T-helper 2 cell treated with Interferon-gamma antibody and Interleukin-4, amounts not matched to agents 100 ng/mL and 5 ng/mL, for 36 hours (primary cell): Measurements from ENCODE around the gene VTCN1. TPM values are rescaled to one million over a fixed set of nuclear protein-coding genes. Genes with fewer than 3 reads are reported as not detected.
"Not testable (repeated sequence)": the region's sequence is repeated elsewhere in the genome, so short reads cannot be mapped to it uniquely, and the experiment has no call there.

Experiments used
- intact Hi-C: fragments of 100-400 bp; cut with micrococcal nuclease; formaldehyde crosslinking; loops from one replicate; pipeline ENCODE4 v1.15.1; 2023
- total RNA-seq: library from RNA; stranded (reverse); gene quantifications from 2 replicates; pipeline ENCODE4 v1.2.3, GENCODE V29; 2022

VTCN1 gene
- total RNA-seq, 1 donor from 2014 or later, result not detected

GRCh38 chr1:117167402-117167801 is 43.3 kb downstream of the VTCN1 start:
- intact Hi-C loops, result no loop called here

GRCh38 chr1:117166076-117166475 is 44.7 kb downstream of the VTCN1 start:
- intact Hi-C loops, result no loop called here

- intact Hi-C loops, result no loop called here
Measured at GRCh38 chr1:117164209-117164608, 46.5 kb downstream of the VTCN1 start.

DNA sequence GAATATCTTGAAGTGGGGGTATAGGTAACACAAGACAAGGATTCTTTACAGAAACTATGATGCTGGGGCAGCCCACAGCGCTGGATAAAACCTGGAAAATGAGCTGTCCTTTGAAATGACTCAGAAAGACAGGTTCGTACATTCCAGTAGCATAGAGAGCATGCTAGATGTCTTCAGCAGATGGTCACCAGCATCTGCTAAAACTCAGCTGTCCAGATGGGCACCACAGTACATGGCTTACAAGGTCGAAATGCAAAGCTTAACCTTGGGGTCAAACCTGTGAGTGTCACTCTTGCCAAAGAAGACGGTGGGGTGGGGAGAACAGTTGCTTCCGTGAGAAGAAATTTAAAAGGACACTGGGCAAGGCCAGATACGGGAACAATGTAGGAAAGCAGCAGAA is 47.9 kb downstream of the VTCN1 start:
- intact Hi-C loops, result no loop called here

DNA sequence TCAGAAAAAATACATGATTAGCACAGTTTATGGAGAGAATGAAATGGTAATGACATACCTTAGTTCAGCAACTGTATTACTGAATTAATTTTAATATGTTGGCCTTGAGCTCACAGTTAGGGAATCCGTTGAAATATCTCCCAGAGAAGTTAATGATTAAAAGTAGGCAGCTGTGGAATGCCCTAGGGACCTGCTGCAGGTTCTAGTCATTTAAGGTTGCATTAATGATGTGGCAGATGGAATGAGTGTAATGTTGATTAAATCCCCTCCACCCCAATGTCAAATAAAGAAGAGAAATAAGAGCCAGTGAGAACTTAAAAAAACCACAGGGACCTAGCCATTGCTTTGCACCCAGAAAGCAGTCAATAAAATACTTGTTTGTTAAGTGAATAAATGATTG is 48.8 kb downstream of the VTCN1 start:
- intact Hi-C loops, result no loop called here

- intact Hi-C loops, result not testable (repeated sequence)
Measured at GRCh38 chr1:117151305-117151704, 59.4 kb downstream of the VTCN1 start.

- intact Hi-C loops, result no loop called here
Measured at GRCh38 chr1:117150316-117150715, 60.4 kb downstream of the VTCN1 start.

DNA sequence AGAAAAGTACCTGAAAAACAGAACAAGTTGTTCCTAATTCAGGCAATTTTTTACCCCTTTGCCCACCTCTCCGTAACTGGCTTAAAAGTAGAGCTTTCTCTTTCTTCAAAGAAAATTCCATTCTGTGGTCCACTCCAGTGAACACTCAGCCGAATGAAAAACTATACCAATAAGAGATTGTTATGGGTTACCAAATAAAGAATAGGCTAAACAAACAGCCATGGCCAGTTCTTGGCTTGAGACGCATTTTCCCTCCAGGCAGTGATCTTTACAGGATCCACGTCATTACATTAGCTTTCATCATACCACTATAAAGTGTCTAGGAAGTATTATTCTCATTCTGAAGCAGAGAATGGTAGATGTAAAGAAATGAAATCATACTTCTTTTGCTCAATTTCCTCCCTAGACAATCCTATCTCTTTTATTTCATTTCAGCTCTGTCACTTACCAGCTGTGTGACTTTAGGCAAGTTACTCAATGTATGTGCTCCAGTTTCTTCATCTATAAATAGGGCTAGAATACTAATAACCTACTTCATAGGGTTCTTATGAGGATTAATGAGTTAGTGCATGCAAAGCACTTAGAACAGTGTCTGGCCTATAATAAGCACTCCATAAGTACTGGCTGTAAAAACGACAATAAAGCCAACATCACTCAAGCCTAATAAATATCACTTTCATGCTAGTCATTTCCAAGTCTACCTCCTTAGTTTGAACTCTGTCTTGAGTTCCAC is 62.7 kb downstream of the VTCN1 start:
- intact Hi-C loops, result no loop called here

GRCh38 chr1:117147341-117147831 is 63.3 kb downstream of the VTCN1 start:
- intact Hi-C loops, result no loop called here

DNA sequence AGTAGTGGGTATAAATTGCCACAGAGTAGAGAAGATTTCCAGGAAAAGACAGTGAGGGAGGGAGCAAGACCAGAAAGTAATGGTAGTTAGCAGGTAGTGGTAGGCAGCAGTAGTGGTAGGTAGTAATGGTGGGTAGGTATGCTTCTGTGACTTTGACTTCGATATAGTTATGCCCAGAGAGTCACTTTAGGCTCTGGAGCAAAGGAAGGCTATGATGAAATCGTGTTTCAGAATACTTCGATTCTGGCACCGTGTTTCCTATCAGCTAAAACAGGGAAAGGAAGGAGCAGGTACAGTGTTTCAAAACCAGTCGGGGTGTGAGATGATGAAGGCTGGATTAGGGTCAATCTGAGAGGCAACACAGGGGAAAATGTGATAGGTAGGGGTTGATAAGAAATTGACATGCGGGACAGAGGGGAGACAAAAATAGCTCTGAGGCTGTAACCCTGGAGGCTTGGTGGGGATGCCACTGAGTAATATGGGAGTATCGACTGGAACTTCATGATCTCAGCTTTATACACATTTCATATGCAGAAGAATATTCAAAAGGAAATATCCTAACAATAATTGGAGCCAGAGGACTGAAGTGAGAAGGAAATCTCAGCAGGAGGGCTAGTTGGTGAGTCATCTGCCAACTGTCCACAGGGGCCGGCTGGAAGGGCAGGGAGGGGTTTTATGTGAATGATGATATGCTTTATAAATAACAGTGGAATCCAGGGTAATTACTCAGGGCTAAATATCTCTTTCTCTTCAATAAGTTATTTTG is 64.0 kb downstream of the VTCN1 start:
- intact Hi-C loops, result no loop called here

GRCh38 chr1:117146072-117146471 is 64.7 kb downstream of the VTCN1 start:
- intact Hi-C loops, result no loop called here

DNA sequence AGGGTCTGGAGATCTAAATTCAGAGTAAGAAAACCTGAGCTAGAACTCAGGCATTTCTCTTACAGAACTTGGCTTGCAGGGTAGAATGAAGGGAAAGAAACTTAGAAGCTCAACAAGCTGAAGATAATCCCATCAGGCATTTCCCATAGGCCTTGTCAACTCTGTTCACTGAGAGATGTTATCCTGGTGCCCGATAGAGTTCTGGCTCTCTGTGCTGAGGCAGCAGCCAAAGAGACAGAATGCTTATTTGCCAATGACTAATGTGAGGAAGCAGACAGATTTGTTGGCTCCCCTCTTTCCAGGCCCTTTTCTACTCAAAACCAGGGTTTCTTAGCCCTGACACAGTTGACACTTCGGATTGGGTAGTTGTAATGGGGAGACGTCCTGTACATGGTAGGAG is 66.9 kb downstream of the VTCN1 start:
- intact Hi-C loops, result no loop called here

- intact Hi-C loops, result no loop called here
Measured at GRCh38 chr1:117143172-117143571, 67.6 kb downstream of the VTCN1 start.

DNA sequence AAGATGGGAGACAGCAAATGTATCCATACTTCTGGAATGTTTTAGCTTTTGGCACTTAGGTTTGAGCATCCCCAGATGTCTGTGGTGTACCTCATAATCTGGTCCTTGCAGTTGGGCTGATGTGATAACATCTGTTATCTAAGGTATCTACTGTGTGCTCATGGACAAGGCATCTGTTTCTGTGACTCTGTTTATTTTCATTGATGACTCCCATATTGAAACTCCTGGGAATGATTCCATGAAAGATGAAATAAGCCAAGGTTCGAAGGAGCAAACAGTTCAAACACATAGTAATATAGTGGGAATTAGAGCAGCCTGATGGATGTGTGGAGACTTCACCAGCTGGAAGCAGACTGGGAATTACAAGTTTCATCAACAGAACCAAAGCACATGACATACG is 68.5 kb downstream of the VTCN1 start:
- intact Hi-C loops, result no loop called here

DNA sequence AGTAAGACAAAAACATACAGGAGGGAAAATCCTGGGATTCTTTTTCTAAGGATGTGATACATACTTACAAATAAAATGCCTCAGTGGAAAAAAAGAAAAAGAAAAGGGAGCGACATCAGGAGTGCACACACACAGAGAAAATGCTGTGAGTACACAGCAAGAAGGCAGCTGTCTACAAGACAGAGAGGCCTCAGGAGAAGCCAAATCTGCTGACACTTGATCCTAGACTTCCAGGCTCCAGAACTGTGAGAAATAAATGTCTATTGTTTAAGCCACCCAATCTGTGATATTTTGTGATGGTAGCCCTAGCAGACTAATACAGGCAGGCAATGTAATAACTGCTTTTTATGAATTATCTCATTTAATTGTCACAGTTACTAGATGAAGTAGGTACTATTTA is 72.2 kb downstream of the VTCN1 start:
- intact Hi-C loops, result no loop called here

DNA sequence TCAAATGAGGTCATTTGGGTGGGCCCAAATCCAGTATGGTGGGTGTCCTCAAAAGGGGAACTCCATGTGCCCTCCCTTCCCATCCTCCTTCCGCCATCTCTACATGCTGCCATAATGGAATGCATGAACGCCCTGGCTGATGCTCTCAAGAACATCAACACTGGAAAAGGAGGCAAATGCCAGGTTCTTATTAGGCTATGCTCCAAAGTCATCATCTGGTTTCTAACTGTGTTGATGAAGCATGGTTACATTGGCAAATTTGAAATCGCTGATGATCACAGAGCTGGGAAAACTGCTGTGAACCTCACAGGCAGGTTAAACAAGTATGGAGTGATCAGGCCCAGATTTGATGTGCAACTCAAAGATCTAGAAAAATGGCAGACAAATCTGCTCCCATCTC is 72.6 kb downstream of the VTCN1 start:
- intact Hi-C loops, result no loop called here

GRCh38 chr1:117137281-117137855 is 73.4 kb downstream of the VTCN1 start:
- intact Hi-C loops, result no loop called here

GRCh38 chr1:117136749-117137148 is 74.0 kb downstream of the VTCN1 start:
- intact Hi-C loops, result no loop called here

GRCh38 chr1:117135329-117135728 is 75.4 kb downstream of the VTCN1 start:
- intact Hi-C loops, result no loop called here

GRCh38 chr1:117130526-117130925 is 80.2 kb downstream of the VTCN1 start:
- intact Hi-C loops, result no loop called here

DNA sequence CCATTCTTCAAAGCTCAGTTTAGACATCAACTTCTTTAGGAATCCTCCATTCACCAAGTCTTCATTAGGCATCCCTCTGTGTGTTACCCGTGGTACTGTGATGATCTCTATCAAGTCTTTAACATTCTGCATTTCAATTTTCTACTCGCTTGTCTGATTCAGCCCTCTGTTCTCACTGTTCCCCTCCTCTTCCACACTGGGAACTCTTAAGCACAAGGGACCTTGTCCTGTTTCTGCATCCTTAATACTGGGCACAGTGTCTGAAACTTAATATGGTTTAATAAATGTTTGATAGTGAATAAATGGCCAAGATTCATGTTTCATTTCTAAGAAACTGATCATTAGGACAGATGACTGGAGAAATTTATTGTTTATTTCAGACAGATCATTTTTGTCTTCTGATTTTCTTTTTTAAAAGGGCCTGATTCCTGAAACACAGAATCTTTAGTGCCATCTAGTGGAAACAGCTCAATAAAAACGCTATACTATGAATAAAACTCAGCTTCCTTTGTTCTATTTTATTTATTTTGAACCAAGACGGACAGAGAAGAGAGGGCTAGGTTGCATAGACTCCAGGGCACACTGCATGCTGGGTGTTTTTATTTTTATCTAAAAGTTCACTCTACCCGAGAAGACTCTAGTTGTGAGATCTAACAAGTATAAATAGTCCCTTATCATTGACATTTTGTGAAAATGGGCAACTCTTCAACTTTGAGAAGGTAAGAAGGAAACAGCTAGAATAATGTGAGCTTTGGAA is 82.2 kb downstream of the VTCN1 start:
- intact Hi-C loops, result loop anchor here (2.0 to 10.0 kb wide), 2 partner anchors 536 to 554 kb away; no protein-coding TSS in a partner anchor
